ENCODE data around the gene ZNF385C. TPM values are rescaled to one million over a fixed set of nuclear protein-coding genes. Genes with fewer than 3 reads are reported as not detected.

The ZNF385C gene
- total RNA-seq, 1 experiment from 2014 or later = 2.8 TPM

DNA sequence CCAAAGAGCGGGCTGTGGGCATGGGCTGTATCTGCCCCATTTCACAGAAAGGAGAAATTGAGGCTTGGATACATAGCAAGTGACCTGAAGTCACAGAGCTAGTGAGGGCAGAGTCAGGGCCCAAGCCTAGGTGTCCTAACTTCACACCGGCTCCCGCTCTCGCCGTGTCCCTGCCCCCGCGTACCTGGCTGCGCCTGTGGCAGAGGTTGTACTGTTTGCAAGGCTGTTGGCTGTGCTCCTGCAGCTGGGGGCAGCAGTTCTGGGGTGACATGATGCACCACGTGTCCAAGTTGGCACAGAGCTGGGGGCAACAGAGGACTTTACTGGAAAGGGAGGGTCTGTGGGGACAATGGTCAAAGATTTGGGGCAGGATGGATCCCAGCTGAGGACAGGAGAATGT is 10.8 kb upstream of the ZNF385C start:
- Histone ChIP-seq H3K18ac (ENCODE audit: insufficient read length, low read depth, low read length) (no peak overlapping the region), H2AFZ (ENCODE audit: low read length) (no peak overlapping the region), H4K5ac (ENCODE audit: insufficient read length, low read depth, low read length) (no peak overlapping the region), H4K8ac (replicated peaks; ENCODE audit: insufficient read length, low read depth, low read length) (no peak overlapping the region), H3K27ac (ENCODE audit: insufficient read length, low read depth, low read length) (no peak overlapping the region), H3K27me3 (ENCODE audit: insufficient read depth, low read length) (no peaks in the 10 kb centered on the region), H3K14ac (ENCODE audit: insufficient read depth, low read length) (no peak overlapping the region; the same call in 1 of the 2 replicates), H3K9ac (ENCODE audit: extremely low read depth, insufficient read length, low read length) (no peak overlapping the region), H3K4me2 (ENCODE audit: insufficient read depth, insufficient read length, low read length) (no peak overlapping the region), H4K20me1 (ENCODE audit: control insufficient read depth, insufficient read depth, insufficient read length) (no peaks in the 10 kb centered on the region), H3K56ac (ENCODE audit: insufficient read length, low read depth, low read length) (no peak overlapping the region), H3K4ac (ENCODE audit: low read depth, low read length) (no peak overlapping the region), H3K23ac (ENCODE audit: insufficient read length, low read depth, low read length) (no peak overlapping the region), H3T11ph (ENCODE audit: low read length) (no peak overlapping the region), H3K79me2 (ENCODE audit: insufficient read depth, low read length) (no peaks in the 10 kb centered on the region), H3K23me2 (ENCODE audit: insufficient read length, low read depth, low read length, poor library complexity, severe bottlenecking) (no peaks in the 10 kb centered on the region), H3K79me1 (ENCODE audit: insufficient read depth, low read depth, low read length, poor library complexity, severe bottlenecking) (no peaks in the 10 kb centered on the region), H3K4me1 (ENCODE audit: insufficient read depth, low read length) (peaks cover 4% of the 10 kb centered on the region; the same call in 1 of the 2 replicates), H2BK120ac (ENCODE audit: low read depth, low read length, poor library complexity, severe bottlenecking) (no peak overlapping the region), H2BK15ac (ENCODE audit: low read depth, low read length) (no peak overlapping the region), H2BK20ac (ENCODE audit: low read depth, low read length, poor library complexity, severe bottlenecking) (no peak overlapping the region), H2BK5ac (ENCODE audit: insufficient read length, low read length) (no peak overlapping the region), H2BK12ac (ENCODE audit: insufficient read length, low read depth, low read length) (no peak overlapping the region), H2AK5ac (ENCODE audit: insufficient read length, low read length) (no peak overlapping the region), H4K91ac (ENCODE audit: insufficient read length, low read depth, low read length) (no peak overlapping the region), H3K9me3 (ENCODE audit: control insufficient read depth, low read depth, low read length) (no peaks in the 10 kb centered on the region)
- TF ChIP-seq, protein P1, sequence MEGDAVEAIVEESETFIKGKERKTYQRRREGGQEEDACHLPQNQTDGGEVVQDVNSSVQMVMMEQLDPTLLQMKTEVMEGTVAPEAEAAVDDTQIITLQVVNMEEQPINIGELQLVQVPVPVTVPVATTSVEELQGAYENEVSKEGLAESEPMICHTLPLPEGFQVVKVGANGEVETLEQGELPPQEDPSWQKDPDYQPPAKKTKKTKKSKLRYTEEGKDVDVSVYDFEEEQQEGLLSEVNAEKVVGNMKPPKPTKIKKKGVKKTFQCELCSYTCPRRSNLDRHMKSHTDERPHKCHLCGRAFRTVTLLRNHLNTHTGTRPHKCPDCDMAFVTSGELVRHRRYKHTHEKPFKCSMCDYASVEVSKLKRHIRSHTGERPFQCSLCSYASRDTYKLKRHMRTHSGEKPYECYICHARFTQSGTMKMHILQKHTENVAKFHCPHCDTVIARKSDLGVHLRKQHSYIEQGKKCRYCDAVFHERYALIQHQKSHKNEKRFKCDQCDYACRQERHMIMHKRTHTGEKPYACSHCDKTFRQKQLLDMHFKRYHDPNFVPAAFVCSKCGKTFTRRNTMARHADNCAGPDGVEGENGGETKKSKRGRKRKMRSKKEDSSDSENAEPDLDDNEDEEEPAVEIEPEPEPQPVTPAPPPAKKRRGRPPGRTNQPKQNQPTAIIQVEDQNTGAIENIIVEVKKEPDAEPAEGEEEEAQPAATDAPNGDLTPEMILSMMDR (conservative IDR thresholded peaks at IDR 0.05) = no peak
- no CpG with 5 or more reads among the region's 9 CpGs for WGBS (ENCODE audit: extremely low coverage, insufficient read length, low lambda C conversion rate)
- no peak for DNase-seq
- peaks cover 9% of the 10 kb centered on the region for H3K27me3 Mint-ChIP-seq (ENCODE audit: low read depth)
- H3K4me1 Mint-ChIP-seq = peaks cover 21 to 29% of the 10 kb centered on the region in 2 experiments
- H3K4me3 Mint-ChIP-seq = peak overlapping the region in 1 of 2 experiments; percentile 56; a peak in 2 of 5 replicates
- no peak overlapping the region for H3K27ac Mint-ChIP-seq
- no peaks in the 10 kb centered on the region for H3K9me3 Mint-ChIP-seq
- H3K36me3 Mint-ChIP-seq (ENCODE audit: insufficient read depth in 1 of 3, low read depth in 3 of 3) = peaks cover 3 to 6% (median 4%) of the 10 kb centered on the region in 3 experiments; a peak in 6 of 7 replicates

All from H9 (cell line).